Astrocyte (in vitro differentiated cells and primary cell): Measurements from ENCODE around the gene SPDYE18. TPM values are rescaled to one million over a fixed set of nuclear protein-coding genes. Genes with fewer than 3 reads are reported as not detected.
"Not testable (repeated sequence)": the region's sequence is repeated elsewhere in the genome, so short reads cannot be mapped to it uniquely, and the experiment has no call there.

ENCODE experiments used
- DNase-seq: peaks from one replicate; pipeline ENCODE4 v3.0.0-alpha.2; 2010; ENCODE audit warnings: low read depth
- FAIRE-seq: peaks from 2 replicates; lab custom pipeline; 2011; peaks lifted over from hg19 to GRCh38; lab: Jason Lieb, UNC
- H2AFZ ChIP-seq: 2 replicates; pipeline ENCODE4 v1.6.0; 2012; ENCODE audit warnings: low read depth, low read length, inconsistent platforms
- H3K27ac ChIP-seq: 2 replicates; pipeline ENCODE4 v1.5.1; 2011; ENCODE audit warnings: low read depth, low read length, inconsistent platforms
- H3K27me3 ChIP-seq: 2 replicates; pipeline ENCODE4 v1.6.0; 2011; ENCODE audit warnings: low read length, inconsistent platforms; ENCODE audit not compliant: insufficient read depth
- H3K36me3 ChIP-seq: 2 replicates; pipeline ENCODE4 v1.5.1; 2011; ENCODE audit warnings: low read length, inconsistent platforms; ENCODE audit not compliant: insufficient read depth
- H3K4me1 ChIP-seq: 2 replicates; pipeline ENCODE4 v1.5.1; 2011; ENCODE audit warnings: low read length, inconsistent platforms; ENCODE audit not compliant: insufficient read depth
- H3K4me2 ChIP-seq: 2 replicates; pipeline ENCODE4 v1.6.0; 2012; ENCODE audit warnings: low read length, inconsistent platforms
- H3K4me3 ChIP-seq: 2 replicates; pipeline ENCODE4 v1.5.1; 2011; ENCODE audit warnings: low read depth, mild to moderate bottlenecking, low read length, inconsistent platforms; ENCODE audit not compliant: insufficient read depth
- H3K79me2 ChIP-seq: 2 replicates; pipeline ENCODE4 v1.6.0; 2012; ENCODE audit warnings: mild to moderate bottlenecking, low read length, inconsistent platforms; ENCODE audit not compliant: insufficient read depth
- H3K9ac ChIP-seq: 2 replicates; pipeline ENCODE4 v1.6.0; 2012; ENCODE audit warnings: mild to moderate bottlenecking, low read length, inconsistent platforms
- H3K9me3 ChIP-seq: 2 replicates; pipeline ENCODE4 v1.5.1; 2012; ENCODE audit warnings: low read depth, mild to moderate bottlenecking, low read length, inconsistent platforms; ENCODE audit not compliant: insufficient read depth
- H4K20me1 ChIP-seq: 2 replicates; pipeline ENCODE4 v1.6.0; 2012; ENCODE audit warnings: low read length, inconsistent platforms; ENCODE audit not compliant: insufficient read depth
- H3K27ac Mint-ChIP-seq: one replicate; pipeline ENCODE4 v1.8.0; 2021; ENCODE audit warnings: mild to moderate bottlenecking, mixed read lengths; ENCODE audit not compliant: unreplicated experiment
- H3K27me3 Mint-ChIP-seq: one replicate; pipeline ENCODE4 v1.8.0; 2021; ENCODE audit warnings: low read depth, mixed read lengths; ENCODE audit not compliant: unreplicated experiment
- H3K36me3 Mint-ChIP-seq: one replicate; pipeline ENCODE4 v1.8.0; 2021; ENCODE audit warnings: low read depth, mixed read lengths; ENCODE audit not compliant: unreplicated experiment
- H3K4me1 Mint-ChIP-seq: one replicate; pipeline ENCODE4 v1.8.0; 2021; ENCODE audit warnings: low read depth, mixed read lengths; ENCODE audit not compliant: unreplicated experiment
- H3K4me3 Mint-ChIP-seq: one replicate; pipeline ENCODE4 v1.8.0; 2021; ENCODE audit warnings: mild to moderate bottlenecking, moderate library complexity, mixed read lengths; ENCODE audit not compliant: unreplicated experiment
- H3K9me3 Mint-ChIP-seq: one replicate; pipeline ENCODE4 v1.8.0; 2021; ENCODE audit warnings: mild to moderate bottlenecking, mixed read lengths; ENCODE audit not compliant: unreplicated experiment
- total RNA-seq: library from RNA; stranded (reverse); gene quantifications from 2 replicates; pipeline ENCODE4 v1.2.1, GENCODE V29; 2021

Gene SPDYE18
- total RNA-seq, 1 donor from 2014 or later = not detected

DNA sequence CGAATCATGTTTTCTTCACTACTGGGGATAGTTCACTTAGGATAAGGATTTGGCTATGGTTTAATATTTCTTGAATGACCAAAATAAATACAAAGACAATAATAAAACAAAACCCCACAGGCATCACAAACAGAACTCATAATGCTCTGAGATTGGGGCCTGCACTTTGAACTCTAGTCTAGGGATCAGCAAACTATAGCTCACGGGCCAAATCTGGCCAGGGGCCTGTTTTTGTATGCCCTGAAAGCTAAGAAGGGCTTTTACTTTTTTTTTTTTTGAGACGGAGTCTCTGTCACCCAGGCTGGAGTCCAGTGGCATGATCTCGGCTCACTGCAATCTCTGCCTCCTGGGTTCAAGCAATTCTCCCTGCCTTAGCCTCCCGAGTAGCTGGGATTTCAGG lies 14.7 kb upstream of the SPDYE18 start:
- FAIRE-seq, H4K20me1 ChIP-seq, H3K27ac ChIP-seq, H3K36me3 Mint-ChIP-seq, H3K4me3 ChIP-seq, H3K79me2 ChIP-seq, H3K9me3 ChIP-seq, H3K9ac ChIP-seq, H3K4me2 ChIP-seq, H3K4me3 Mint-ChIP-seq, H2AFZ ChIP-seq, H3K27me3 ChIP-seq, H3K9me3 Mint-ChIP-seq, H3K36me3 ChIP-seq, DNase-seq, H3K27ac Mint-ChIP-seq, H3K27me3 Mint-ChIP-seq, H3K4me1 Mint-ChIP-seq, H3K4me1 ChIP-seq: not testable (repeated sequence)

DNA sequence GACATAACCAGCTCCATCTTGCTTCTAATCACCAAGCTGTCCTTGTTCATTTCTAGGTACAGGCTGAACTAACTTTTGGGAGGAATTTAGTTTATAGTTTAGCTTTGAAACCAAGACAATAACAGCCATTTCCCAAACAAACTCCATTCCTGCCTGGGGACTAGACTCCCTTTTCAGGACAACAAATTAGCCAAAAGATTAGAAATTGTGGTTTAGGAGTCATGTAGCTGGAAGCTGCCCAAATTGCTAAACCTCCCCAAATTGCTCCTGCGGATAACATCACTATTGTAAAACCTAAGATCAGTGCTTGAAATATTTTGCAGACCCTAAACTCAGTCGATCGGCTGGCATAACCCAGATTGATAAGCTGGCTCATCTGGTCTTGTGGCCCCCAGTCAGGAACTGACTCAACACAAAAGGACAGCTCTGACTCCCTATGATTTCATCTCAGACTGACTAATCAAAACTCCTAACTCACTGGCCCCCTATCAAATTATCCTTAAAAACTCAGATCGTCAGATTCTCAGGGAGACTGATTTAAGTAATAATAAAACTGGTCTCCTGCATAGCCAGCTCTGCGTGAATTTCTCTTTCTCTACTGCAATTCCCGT lies 12.5 kb upstream of the SPDYE18 start:
- not testable (repeated sequence) for H3K27ac ChIP-seq, H3K4me2 ChIP-seq, H3K79me2 ChIP-seq, H3K27ac Mint-ChIP-seq, H3K4me1 ChIP-seq, H3K4me1 Mint-ChIP-seq, H3K4me3 Mint-ChIP-seq, H3K9me3 ChIP-seq, H3K36me3 ChIP-seq, H3K27me3 Mint-ChIP-seq, H3K27me3 ChIP-seq, H3K9me3 Mint-ChIP-seq, H3K4me3 ChIP-seq, H3K9ac ChIP-seq, H3K36me3 Mint-ChIP-seq, H2AFZ ChIP-seq, H4K20me1 ChIP-seq
- DNase-seq (peak; percentile 6), FAIRE-seq (peak; percentile 66)

DNA sequence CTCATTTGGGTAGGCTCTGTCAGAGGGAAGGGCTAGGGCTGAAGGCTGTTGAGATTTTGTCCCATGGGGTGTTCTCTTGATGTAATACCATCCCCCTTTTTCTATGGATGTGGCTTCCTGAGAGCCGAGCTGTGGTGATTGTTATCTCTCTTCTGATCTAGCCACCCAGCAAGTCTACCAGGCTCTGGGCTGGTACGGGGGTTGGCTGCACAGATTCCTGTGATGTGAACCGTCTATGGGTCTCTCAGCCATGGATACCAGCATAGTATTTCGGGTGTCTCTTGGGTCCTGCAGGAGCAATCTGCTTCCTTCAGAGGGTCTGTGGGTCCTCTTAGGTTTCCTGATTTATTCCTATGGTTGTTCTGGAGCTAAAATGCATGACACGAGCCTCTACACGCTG lies 8.8 kb upstream of the SPDYE18 start:
- H3K36me3 Mint-ChIP-seq, H3K4me3 ChIP-seq, H3K4me2 ChIP-seq, H4K20me1 ChIP-seq, FAIRE-seq, H3K4me1 ChIP-seq, H3K36me3 ChIP-seq, H3K9me3 ChIP-seq, H3K27me3 Mint-ChIP-seq, H2AFZ ChIP-seq, H3K27ac Mint-ChIP-seq, H3K9me3 Mint-ChIP-seq, H3K4me1 Mint-ChIP-seq, H3K27ac ChIP-seq, H3K9ac ChIP-seq, H3K79me2 ChIP-seq, H3K4me3 Mint-ChIP-seq, DNase-seq, H3K27me3 ChIP-seq: not testable (repeated sequence)

DNA sequence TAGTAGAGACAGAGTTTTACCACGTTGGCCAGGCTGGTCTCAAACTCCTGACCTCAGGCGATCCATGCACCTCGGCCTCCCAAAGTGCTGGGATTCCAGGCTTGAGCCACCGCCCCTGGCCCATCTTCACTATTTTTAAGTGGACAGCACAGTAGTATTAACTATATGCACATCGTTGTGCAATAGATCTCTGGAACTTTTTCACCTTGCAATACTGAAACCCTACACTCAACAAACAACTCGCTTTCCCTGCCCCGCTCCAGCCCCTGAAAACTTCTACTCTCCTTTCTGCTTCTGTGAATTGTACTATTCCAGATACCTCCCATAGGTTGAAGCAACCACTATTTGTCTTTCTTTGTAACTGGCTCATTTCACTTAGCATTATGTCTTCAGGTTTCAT lies 3.5 kb upstream of the SPDYE18 start:
- not testable (repeated sequence) for H3K27ac Mint-ChIP-seq, H3K4me1 Mint-ChIP-seq, H3K27ac ChIP-seq, H3K79me2 ChIP-seq, FAIRE-seq, H3K27me3 ChIP-seq, H3K9ac ChIP-seq, H4K20me1 ChIP-seq, H2AFZ ChIP-seq, H3K4me3 Mint-ChIP-seq, H3K4me1 ChIP-seq, H3K4me2 ChIP-seq, H3K4me3 ChIP-seq, H3K36me3 ChIP-seq, H3K36me3 Mint-ChIP-seq, H3K9me3 ChIP-seq, H3K27me3 Mint-ChIP-seq, DNase-seq, H3K9me3 Mint-ChIP-seq

DNA sequence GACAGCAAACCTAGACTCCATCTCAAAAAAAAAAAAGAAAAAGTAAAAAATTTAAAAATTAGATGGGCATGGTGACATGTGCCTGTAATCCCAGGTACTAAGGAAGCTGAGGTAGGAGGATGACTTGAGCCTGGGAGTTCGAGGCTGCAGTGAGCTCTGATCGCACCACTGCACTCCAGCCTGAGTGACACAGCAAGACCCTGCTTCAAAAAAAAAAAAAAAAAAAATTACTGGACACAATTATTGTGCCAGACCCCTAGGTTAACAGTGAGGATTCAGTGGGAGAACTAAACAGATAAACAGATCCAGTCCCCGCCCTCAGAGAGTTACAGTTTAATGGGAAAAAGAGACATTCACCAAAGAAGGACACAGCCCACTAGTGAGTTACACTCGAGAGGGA lies 1.4 kb upstream of the SPDYE18 start:
- FAIRE-seq, H3K79me2 ChIP-seq, H2AFZ ChIP-seq, H3K9ac ChIP-seq, H3K27me3 ChIP-seq, H3K4me3 ChIP-seq, H3K27ac Mint-ChIP-seq, H3K9me3 Mint-ChIP-seq, H4K20me1 ChIP-seq, H3K36me3 ChIP-seq, H3K4me2 ChIP-seq, H3K4me1 Mint-ChIP-seq, H3K9me3 ChIP-seq, H3K27ac ChIP-seq, H3K27me3 Mint-ChIP-seq, H3K4me1 ChIP-seq, H3K36me3 Mint-ChIP-seq, H3K4me3 Mint-ChIP-seq, DNase-seq: not testable (repeated sequence)

DNA sequence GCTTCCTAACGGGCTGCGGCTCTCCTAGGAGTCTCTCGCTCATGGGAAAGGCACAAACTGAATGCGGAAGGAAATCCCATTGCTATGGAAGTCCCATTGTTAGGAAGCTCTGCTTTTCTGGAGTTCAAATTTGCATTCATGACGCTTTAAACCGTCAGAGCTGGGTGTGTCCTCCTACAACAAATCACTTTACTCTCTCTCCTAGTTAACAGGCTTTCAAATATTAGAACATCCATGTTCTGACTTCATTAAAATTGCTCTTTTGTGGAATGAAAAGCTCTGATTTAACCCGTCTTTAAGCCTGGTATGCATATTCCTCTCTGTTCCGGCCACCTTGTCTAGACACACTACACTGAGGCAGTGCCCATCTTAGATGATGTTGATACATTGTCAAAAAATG lies 30.1 kb downstream of the SPDYE18 start, which contains the start of gene SPDYE17:
SPDYE17 (minus strand) TSS at position 101 of the 400 bp plus-strand sequence. CDS start 1,791 bp downstream, outside the sequence.
- H4K20me1 ChIP-seq, H3K4me3 ChIP-seq, H2AFZ ChIP-seq, H3K27me3 ChIP-seq, H3K4me2 ChIP-seq, H3K4me3 Mint-ChIP-seq, H3K4me1 ChIP-seq, H3K79me2 ChIP-seq, H3K9me3 Mint-ChIP-seq, H3K36me3 ChIP-seq, H3K9me3 ChIP-seq, H3K27ac ChIP-seq, H3K27me3 Mint-ChIP-seq, DNase-seq, H3K27ac Mint-ChIP-seq, H3K9ac ChIP-seq, H3K4me1 Mint-ChIP-seq, H3K36me3 Mint-ChIP-seq, FAIRE-seq: not testable (repeated sequence)
